Measurements from ENCODE around the gene WNT3A.
A peak's percentile ranks its signal among the peaks of the same experiment; 100 is the strongest.

The WNT3A gene

DNA sequence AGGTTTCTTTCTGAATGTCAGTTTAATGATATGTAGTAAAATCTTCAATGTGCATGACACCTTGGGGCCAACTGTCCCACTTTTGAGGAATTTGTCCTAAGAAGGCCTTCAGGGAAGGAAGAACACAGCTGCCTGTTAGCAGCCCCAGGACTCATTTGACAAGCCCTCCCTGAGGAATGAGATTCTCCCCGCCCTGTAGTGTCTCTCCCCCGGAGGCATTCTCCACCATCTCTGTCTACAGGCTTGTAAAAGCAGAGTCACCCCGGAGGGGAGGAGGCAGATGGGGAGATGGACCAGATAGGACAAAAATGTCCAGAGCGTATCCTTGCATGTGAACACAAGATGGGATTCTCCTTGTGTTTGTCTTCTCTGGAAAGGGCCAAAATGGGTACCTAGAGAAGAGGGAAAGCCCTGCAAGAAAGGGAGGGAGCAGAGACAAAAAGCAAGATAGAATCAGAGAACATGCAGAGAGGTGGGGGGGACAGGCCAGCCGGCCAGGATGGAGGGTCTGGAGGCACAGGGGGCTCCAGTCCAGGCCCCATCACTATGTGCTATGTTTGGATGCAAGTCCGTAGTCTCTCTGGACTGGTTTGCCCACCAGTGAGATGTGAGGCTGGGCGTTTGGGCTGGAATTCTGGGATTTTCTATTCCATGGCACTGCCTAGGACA lies 12.0 kb upstream of the WNT3A start:
- no peak for DNase-seq
- Histone ChIP-seq H3K4me3 (ENCODE audit: low read depth, low read length) (no peak overlapping the region), H3K27ac (no peak overlapping the region), H3K36me3 (replicated peaks) (no peaks in the 10 kb centered on the region), H3K27me3 (replicated peaks) (no peaks in the 10 kb centered on the region)
- TF ChIP-seq, protein P1, sequence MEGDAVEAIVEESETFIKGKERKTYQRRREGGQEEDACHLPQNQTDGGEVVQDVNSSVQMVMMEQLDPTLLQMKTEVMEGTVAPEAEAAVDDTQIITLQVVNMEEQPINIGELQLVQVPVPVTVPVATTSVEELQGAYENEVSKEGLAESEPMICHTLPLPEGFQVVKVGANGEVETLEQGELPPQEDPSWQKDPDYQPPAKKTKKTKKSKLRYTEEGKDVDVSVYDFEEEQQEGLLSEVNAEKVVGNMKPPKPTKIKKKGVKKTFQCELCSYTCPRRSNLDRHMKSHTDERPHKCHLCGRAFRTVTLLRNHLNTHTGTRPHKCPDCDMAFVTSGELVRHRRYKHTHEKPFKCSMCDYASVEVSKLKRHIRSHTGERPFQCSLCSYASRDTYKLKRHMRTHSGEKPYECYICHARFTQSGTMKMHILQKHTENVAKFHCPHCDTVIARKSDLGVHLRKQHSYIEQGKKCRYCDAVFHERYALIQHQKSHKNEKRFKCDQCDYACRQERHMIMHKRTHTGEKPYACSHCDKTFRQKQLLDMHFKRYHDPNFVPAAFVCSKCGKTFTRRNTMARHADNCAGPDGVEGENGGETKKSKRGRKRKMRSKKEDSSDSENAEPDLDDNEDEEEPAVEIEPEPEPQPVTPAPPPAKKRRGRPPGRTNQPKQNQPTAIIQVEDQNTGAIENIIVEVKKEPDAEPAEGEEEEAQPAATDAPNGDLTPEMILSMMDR (IDR thresholded peaks at IDR 0.05; ENCODE audit: low read depth, low read length, missing control alignments) = no peak
- in situ Hi-C loops (cut with HindIII; ENCODE audit: low pct_ligation_motif_present, low sequenced_read_pairs) = no loop called here

GRCh38 chr1:227996187-227996950 lies 10.4 kb upstream of the WNT3A start:
- no peak overlapping the region for H3K4me3 ChIP-seq (ENCODE audit: low read depth, low read length)
- in situ Hi-C loops (cut with HindIII; ENCODE audit: low pct_ligation_motif_present, low sequenced_read_pairs) = no loop called here
- DNase-seq = no peak
- no peaks in the 10 kb centered on the region for H3K27me3 ChIP-seq (replicated peaks)
- no peak overlapping the region for H3K27ac ChIP-seq
- TF ChIP-seq, protein P1 (IDR thresholded peaks at IDR 0.05; ENCODE audit: low read depth, low read length, missing control alignments) = no peak
- no peaks in the 10 kb centered on the region for H3K36me3 ChIP-seq (replicated peaks)

DNA sequence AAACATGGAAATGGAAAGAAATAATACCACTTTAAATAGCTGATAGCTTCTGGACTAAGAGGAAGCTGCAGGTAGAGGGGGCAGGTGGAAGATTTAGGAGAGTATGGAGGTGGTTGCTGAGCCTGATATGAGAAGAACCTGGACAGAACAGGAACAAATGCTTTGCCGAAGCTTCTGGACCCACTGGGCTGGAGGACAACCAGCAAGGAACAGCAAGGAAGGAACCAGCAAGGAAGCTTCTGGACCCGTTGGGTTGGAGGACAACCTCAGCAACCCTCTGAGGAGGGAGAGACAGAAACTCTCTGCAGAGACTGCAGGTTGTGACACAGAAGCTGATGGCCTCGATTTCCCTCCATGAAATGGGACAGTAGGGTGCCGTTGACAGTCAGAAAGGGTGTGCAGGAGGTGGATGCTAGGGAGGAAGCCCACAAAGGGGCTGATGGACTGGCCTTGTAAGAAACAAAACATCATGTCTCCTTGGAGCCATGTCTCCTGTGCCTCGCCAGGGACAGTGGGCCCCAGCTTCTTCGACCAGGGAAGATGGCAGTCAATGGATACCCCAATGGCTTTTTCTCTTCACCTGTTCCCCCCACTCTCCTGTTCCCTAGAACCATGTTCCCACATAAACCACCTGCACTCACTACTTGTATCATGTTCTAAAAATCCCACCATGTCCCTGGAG lies 8.3 kb upstream of the WNT3A start:
- H3K27ac ChIP-seq = no peak overlapping the region
- H3K4me3 ChIP-seq (ENCODE audit: low read depth, low read length) = no peak overlapping the region
- no peak for DNase-seq
- no peaks in the 10 kb centered on the region for H3K36me3 ChIP-seq (replicated peaks)
- in situ Hi-C loops (cut with HindIII; ENCODE audit: low pct_ligation_motif_present, low sequenced_read_pairs) = no loop called here
- H3K27me3 ChIP-seq (replicated peaks) = peaks cover 2% of the 10 kb centered on the region
- TF ChIP-seq, protein P1 (IDR thresholded peaks at IDR 0.05; ENCODE audit: low read depth, low read length, missing control alignments) = no peak

GRCh38 chr1:227999056-227999930 lies 7.5 kb upstream of the WNT3A start:
- Histone ChIP-seq H3K27ac (no peak overlapping the region), H3K36me3 (replicated peaks) (no peaks in the 10 kb centered on the region), H3K27me3 (replicated peaks) (peaks cover 9% of the 10 kb centered on the region), H3K4me3 (ENCODE audit: low read depth, low read length) (no peak overlapping the region)
- DNase-seq = peak; percentile 61
- in situ Hi-C loops (cut with HindIII; ENCODE audit: low pct_ligation_motif_present, low sequenced_read_pairs) = no loop called here
- TF ChIP-seq, protein P1 (IDR thresholded peaks at IDR 0.05; ENCODE audit: low read depth, low read length, missing control alignments) = peak; percentile 84

DNA sequence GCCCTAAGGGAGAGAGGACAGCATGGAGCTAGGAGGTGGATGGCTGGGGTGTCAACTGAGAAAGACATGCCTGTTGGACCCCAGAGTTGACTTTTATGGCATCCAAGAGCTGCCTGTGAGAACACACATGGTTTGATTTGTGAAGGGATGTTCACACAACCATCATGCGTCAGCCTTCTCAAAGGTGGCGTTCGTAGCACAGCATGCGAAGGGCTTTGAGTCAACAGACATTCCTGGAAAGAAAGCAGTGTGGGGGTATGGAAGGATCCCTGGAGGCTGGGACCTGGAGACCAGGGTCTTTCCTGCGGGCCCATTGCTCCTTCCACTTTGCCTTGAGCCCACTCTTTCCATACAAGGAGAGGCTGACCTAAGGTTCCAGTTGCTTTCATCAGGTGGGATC lies 6.4 kb upstream of the WNT3A start:
- in situ Hi-C loops (cut with HindIII; ENCODE audit: low pct_ligation_motif_present, low sequenced_read_pairs) = no loop called here
- TF ChIP-seq, protein P1 (IDR thresholded peaks at IDR 0.05; ENCODE audit: low read depth, low read length, missing control alignments) = no peak
- Histone ChIP-seq H3K27me3 (replicated peaks) (peaks cover 20% of the 10 kb centered on the region), H3K4me3 (ENCODE audit: low read depth, low read length) (no peak overlapping the region), H3K36me3 (replicated peaks) (no peaks in the 10 kb centered on the region), H3K27ac (no peak overlapping the region)
- DNase-seq = no peak

Measured in brain microvascular endothelial cell (primary cell).